ENCODE results near the gene SSTR3. TPM values are rescaled to one million over a fixed set of nuclear protein-coding genes. Genes with fewer than 3 reads are reported as not detected.
A peak's percentile ranks its signal among the peaks of the same experiment; 100 is the strongest.

Gene SSTR3
- total and polyA plus RNA-seq, 10 of the 15 experiments (the other 5 are each of a cell fraction or from before 2014, with no cell fraction given), result 0.03 to 4.5 (median 2.4) TPM

- no peaks in the 10 kb centered on the region for H3K27me3 ChIP-seq (replicated peaks in 1 of 2; ENCODE audit: control insufficient read depth in 2 of 2, insufficient read depth in 2 of 2, low read length in 1 of 2)
- 0 out of 2 replicates have a peak, but pooled peaks have one; percentile 27 for TF ChIP-seq MXI1 (IDR thresholded peaks at IDR 0.05; ENCODE audit: low read depth, low read length)
- TF ChIP-seq ZZZ3 (IDR thresholded peaks at IDR 0.05; ENCODE audit: control insufficient read depth, insufficient read length, low read depth), result no peak
- no peak for TF ChIP-seq IRF3 (IDR thresholded peaks at IDR 0.05)
- no peak for TF ChIP-seq SREBF1 (IDR thresholded peaks at IDR 0.05; ENCODE audit: low read length)
- no peak for TF ChIP-seq IRF4 (IDR thresholded peaks at IDR 0.05; ENCODE audit: low read depth, low read length)
- TF ChIP-seq PBX3 (IDR thresholded peaks at IDR 0.05; ENCODE audit: insufficient replicate concordance, low read depth, low read length), result no peak
- no peak for TF ChIP-seq NR2F1 (conservative IDR thresholded peaks at IDR 0.05)
- no peak for TF ChIP-seq RAD21 (IDR thresholded peaks at IDR 0.05; ENCODE audit: insufficient read depth, low read depth, low read length)
- TF ChIP-seq MYC (IDR thresholded peaks at IDR 0.05; ENCODE audit: insufficient read depth, insufficient read length, insufficient replicate concordance, low read length, severe bottlenecking), result no peak
- no peak for TF ChIP-seq RFX5 (IDR thresholded peaks at IDR 0.05; ENCODE audit: low read depth, low read length)
- no peak for TF ChIP-seq PML (IDR thresholded peaks at IDR 0.05; ENCODE audit: low read length)
- no peak for TF ChIP-seq FOXM1 (IDR thresholded peaks at IDR 0.05; ENCODE audit: low read depth, low read length)
- no peak for TF ChIP-seq POLR2A (IDR thresholded peaks at IDR 0.05; ENCODE audit: low read depth, low read length)
- TF ChIP-seq HSF1 (IDR thresholded peaks at IDR 0.05; ENCODE audit: low read depth, low read length), result no peak
- TF ChIP-seq STAT3 (IDR thresholded peaks at IDR 0.05; ENCODE audit: low read depth, low read length), result no peak
- TF ChIP-seq PKNOX1 (IDR thresholded peaks at IDR 0.05), result peak; percentile 50
- no peak for TF ChIP-seq BCL11A (IDR thresholded peaks at IDR 0.05; ENCODE audit: low read depth, low read length)
- peak; percentile 65; the same call in 1 of the 2 replicates for TF ChIP-seq ZNF217 (IDR thresholded peaks at IDR 0.05)
- no peak for TF ChIP-seq CBFB (IDR thresholded peaks at IDR 0.05; ENCODE audit: low read depth)
- no peak for TF ChIP-seq YY1 (IDR thresholded peaks at IDR 0.05; ENCODE audit: low read depth, low read length)
- no peak for TF ChIP-seq SMC3 (IDR thresholded peaks at IDR 0.05; ENCODE audit: borderline replicate concordance, low read length)
- TF ChIP-seq CHD1 (IDR thresholded peaks at IDR 0.05; ENCODE audit: low read depth, low read length), result no peak
Observed at GRCh38 chr22:37218399-37218770, 6.1 kb upstream of the SSTR3 start.

More at GRCh38 chr22:37218399-37218770, 6.1 kb upstream of the SSTR3 start:
- Histone ChIP-seq H3K27ac (ENCODE audit: control insufficient read depth, insufficient read depth) (peak overlapping the region; percentile 99), H3K9me3 (replicated peaks; ENCODE audit: control insufficient read depth, insufficient read depth, low read length) (peaks cover 4% of the 10 kb centered on the region; the same call in 2 of the 3 replicates), H4K20me1 (ENCODE audit: control insufficient read depth, insufficient read depth) (no peaks in the 10 kb centered on the region), H3K4me2 (ENCODE audit: control insufficient read depth, insufficient read depth) (peak overlapping the region; percentile 93), H3K4me3 (peak overlapping the region; percentile 32; the same call in 1 of the 2 replicates), H3K9ac (ENCODE audit: control insufficient read depth, insufficient read depth, low read length) (peak overlapping the region; percentile 92), H3K4me1 (ENCODE audit: control insufficient read depth, insufficient read depth, low read length) (peaks cover 68% of the 10 kb centered on the region), H2AFZ (ENCODE audit: control insufficient read depth, low read depth, low read length) (no peak overlapping the region), H3K36me3 (ENCODE audit: control insufficient read depth in 2 of 2, insufficient read depth in 2 of 2, low read length in 1 of 2) (no peaks in the 10 kb centered on the region; a peak in 1 of 4 replicates), H3K79me2 (ENCODE audit: control insufficient read depth, insufficient read depth, low read length) (peaks cover 21% of the 10 kb centered on the region)
- intact Hi-C loops (cut with micrococcal nuclease; ENCODE audit: unreplicated experiment) (loop anchor here (1.0 kb wide), 1 partner anchor 55 kb away; no protein-coding TSS in a partner anchor), in situ Hi-C loops (cut with MboI) (loop anchor here (25.0 kb wide), 1 partner anchor 1831 kb away; the partner anchor contains the start of gene HMOX1)
- POLR2A ChIA-PET, result interaction anchor here (1.0 to 11.6 kb wide), 7 partner anchors 10 to 91 kb away, joined by 3 to 246 read pairs (median 25); partner anchors contain the start of genes CYTH4 and RAC2
- RAD21 ChIA-PET (ENCODE audit: unreplicated experiment), result interaction anchor here (1.0 to 11.8 kb wide), 8 partner anchors 12 to 68 kb away, joined by 3 to 196 read pairs (median 31); partner anchors contain the start of genes IL2RB and RAC2
- SMC1A ChIA-PET (ENCODE audit: uncharacterized antibody, unreplicated experiment), result interaction anchor here (0.9 to 6.7 kb wide), 12 partner anchors 12 to 68 kb away, joined by 3 to 109 read pairs (median 8); partner anchors contain the start of genes IL2RB and RAC2
- peak; percentile 27 for ATAC-seq
- 35% methylated on average over 6 of the region's 6 CpGs for whole genome bisulfite sequencing (ENCODE audit: insufficient coverage, insufficient replicate concordance, low lambda C conversion rate, missing lambda C conversion rate)
- no peak for FAIRE-seq
- BruUV-seq (replicated peaks), result no TSS peak
- DNase-seq (ENCODE audit: low read depth, low spot score), result no peak
- CTCF ChIA-PET, result interaction anchor here (1.3 to 8.1 kb wide), 6 partner anchors 11 to 55 kb away, joined by 3 to 111 read pairs (median 42); partner anchors contain the start of gene RAC2

Data from GM12878 (cell line).